Vagina (tissue), 2 donors: ENCODE data around the gene LRRC26. TPM values are rescaled to one million over a fixed set of nuclear protein-coding genes. Genes with fewer than 3 reads are reported as not detected.

Experiments
- DNase-seq, 2 donors: peaks; one replicate each; pipeline ENCODE4 v3.0.0-alpha.2; 2017; ENCODE audit errors: extremely low spot score in 2 of 2
- H3K27ac ChIP-seq: fragments of 200-600 bp; sonication (generic); one replicate; pipeline ENCODE4 v1.5.1; 2019
- H3K27me3 ChIP-seq: fragments of 200-600 bp; sonication (generic); one replicate; pipeline ENCODE4 v1.5.1; 2019
- H3K36me3 ChIP-seq, 2 donors: fragments of 200-600 bp; sonication (generic); one replicate each; pipeline ENCODE4 v1.5.1; 2017 to 2019
- H3K4me1 ChIP-seq: fragments of 200-600 bp; sonication (generic); one replicate; pipeline ENCODE4 v1.5.1; 2019
- H3K4me3 ChIP-seq, 2 donors: fragments of 200-600 bp; sonication (generic); 1 replicate in 1 of 2; 2 replicates in 1 of 2; pipeline ENCODE4 v1.5.1; 2016 to 2019
- H3K9me3 ChIP-seq: fragments of 200-600 bp; sonication (generic); one replicate; pipeline ENCODE4 v1.5.1; 2019
- CTCF ChIP-seq, 3 experiments: fragments of 450-650 bp in 2 of 3; fragments of 200-600 bp in 1 of 3; sonication (generic) in 1 of 3; IDR thresholded peaks; one replicate each; pipeline ENCODE4 v1.5.1; 2017 to 2019; ENCODE audit warnings: antibody characterized with exemption in 3 of 3, mild to moderate bottlenecking in 2 of 3, moderate library complexity in 2 of 3
- POLR2A ChIP-seq, 2 donors: fragments of 450-650 bp; IDR thresholded peaks; one replicate each; pipeline ENCODE4 v1.6.1; 2017; ENCODE audit warnings: antibody characterized with exemption in 2 of 2, mild to moderate bottlenecking in 2 of 2, moderate library complexity in 2 of 2
- POLR2AphosphoS5 ChIP-seq, 2 donors: sonication (generic); formaldehyde crosslinking; IDR thresholded peaks; one replicate each; pipeline ENCODE4 v1.9.0; 2017; ENCODE audit warnings: antibody characterized with exemption in 2 of 2, mild to moderate bottlenecking in 2 of 2, low read depth in 1 of 2; ENCODE audit not compliant: insufficient read depth in 1 of 2
- intact Hi-C: fragments of 100-400 bp; cut with DNase I; formaldehyde crosslinking; loops from one replicate; pipeline ENCODE4 v1.15.1; 2023
- total RNA-seq: library from RNA; depleted of rRNA; stranded (reverse); fragments of >200 nt; gene quantifications from one replicate; pipeline ENCODE4 v1.2.3, GENCODE V29; 2016

LRRC26 gene
- total RNA-seq, 1 donor from 2014 or later: not detected

GRCh38 chr9:137188086-137188489 lies 18.2 kb upstream of the LRRC26 start:
- Histone ChIP-seq H3K4me3 (peak overlapping the region; percentile 70 to 88), H3K9me3 (no peaks in the 10 kb centered on the region), H3K4me1 (peaks cover 50% of the 10 kb centered on the region), H3K36me3 (peaks cover 0 to 26% of the 10 kb centered on the region in 2 donors), H3K27ac (peak overlapping the region; percentile 93), H3K27me3 (no peaks in the 10 kb centered on the region)
- no peak for TF ChIP-seq CTCF (IDR thresholded peaks at IDR 0.05)
- TF ChIP-seq POLR2AphosphoS5 (IDR thresholded peaks at IDR 0.05; ENCODE audit: insufficient read depth in 1 of 2, low read depth in 1 of 2): no peak
- TF ChIP-seq POLR2A (IDR thresholded peaks at IDR 0.05): no peak
- intact Hi-C loops: no loop called here
- no peak for DNase-seq

- Histone ChIP-seq H3K4me1 (peaks cover 50% of the 10 kb centered on the region), H3K9me3 (no peaks in the 10 kb centered on the region), H3K4me3 (peak overlapping the region; percentile 70 to 88), H3K36me3 (peaks cover 0 to 33% of the 10 kb centered on the region in 2 donors), H3K27me3 (no peaks in the 10 kb centered on the region), H3K27ac (no peak overlapping the region)
- DNase-seq: no peak
- intact Hi-C loops: no loop called here
- TF ChIP-seq CTCF (IDR thresholded peaks at IDR 0.05) (no peak), POLR2AphosphoS5 (IDR thresholded peaks at IDR 0.05; ENCODE audit: insufficient read depth in 1 of 2, low read depth in 1 of 2) (no peak), POLR2A (IDR thresholded peaks at IDR 0.05) (no peak)
Observed at GRCh38 chr9:137187386-137187785, 17.5 kb upstream of the LRRC26 start.

- no peak for TF ChIP-seq POLR2AphosphoS5 (IDR thresholded peaks at IDR 0.05; ENCODE audit: insufficient read depth in 1 of 2, low read depth in 1 of 2)
- no peak for TF ChIP-seq CTCF (IDR thresholded peaks at IDR 0.05)
- no peak for TF ChIP-seq POLR2A (IDR thresholded peaks at IDR 0.05)
- Histone ChIP-seq H3K36me3 (peaks cover 0 to 43% of the 10 kb centered on the region in 2 donors), H3K9me3 (no peaks in the 10 kb centered on the region), H3K27ac (no peak overlapping the region), H3K4me1 (peaks cover 50% of the 10 kb centered on the region), H3K27me3 (no peaks in the 10 kb centered on the region), H3K4me3 (peak overlapping the region in 1 of 2 donors; percentile 11)
- intact Hi-C loops: no loop called here
- no peak for DNase-seq
Observed at GRCh38 chr9:137186385-137186784, 16.5 kb upstream of the LRRC26 start.

- peaks cover 48% of the 10 kb centered on the region for H3K4me1 ChIP-seq
- H3K27ac ChIP-seq: no peak overlapping the region
- TF ChIP-seq POLR2A (IDR thresholded peaks at IDR 0.05): no peak
- no peak for TF ChIP-seq CTCF (IDR thresholded peaks at IDR 0.05)
- no peak for TF ChIP-seq POLR2AphosphoS5 (IDR thresholded peaks at IDR 0.05; ENCODE audit: insufficient read depth in 1 of 2, low read depth in 1 of 2)
- H3K4me3 ChIP-seq: no peak overlapping the region
- peaks cover 0 to 48% of the 10 kb centered on the region in 2 donors for H3K36me3 ChIP-seq
- no peak for DNase-seq
- intact Hi-C loops: no loop called here
- no peaks in the 10 kb centered on the region for H3K27me3 ChIP-seq
- H3K9me3 ChIP-seq: no peaks in the 10 kb centered on the region
Observed at GRCh38 chr9:137185921-137186320, 16.1 kb upstream of the LRRC26 start.

- Histone ChIP-seq H3K4me1 (peaks cover 39% of the 10 kb centered on the region), H3K27me3 (no peaks in the 10 kb centered on the region), H3K27ac (no peak overlapping the region), H3K4me3 (no peak overlapping the region), H3K9me3 (no peaks in the 10 kb centered on the region), H3K36me3 (peaks cover 0 to 48% of the 10 kb centered on the region in 2 donors)
- TF ChIP-seq POLR2A (IDR thresholded peaks at IDR 0.05): no peak
- no peak for TF ChIP-seq CTCF (IDR thresholded peaks at IDR 0.05)
- TF ChIP-seq POLR2AphosphoS5 (IDR thresholded peaks at IDR 0.05; ENCODE audit: insufficient read depth in 1 of 2, low read depth in 1 of 2): no peak
- intact Hi-C loops: no loop called here
- DNase-seq: no peak
Observed at GRCh38 chr9:137184881-137185660, 15.2 kb upstream of the LRRC26 start.
